HepG2 (cell line): Measurements from ENCODE around the gene KSR1. TPM values are rescaled to one million over a fixed set of nuclear protein-coding genes. Genes with fewer than 3 reads are reported as not detected.

ENCODE experiments used
- ATF7-NPFF ChIP-seq: sonication (generic); formaldehyde crosslinking; IDR thresholded peaks from 2 replicates; pipeline ENCODE4 v1.8.1; 2023; ENCODE audit warnings: mild to moderate bottlenecking, low read depth, missing genetic modification reagents, moderate library complexity
- ATM ChIP-seq: fragments of 450-650 bp; IDR thresholded peaks from 2 replicates; pipeline ENCODE4 v1.7.1; 2017; ENCODE audit warnings: mild to moderate bottlenecking, borderline replicate concordance
- CBX1 ChIP-seq: IDR thresholded peaks from one replicate; pipeline ENCODE4 v1.6.1; 2016; ENCODE audit warnings: antibody characterized with exemption, low read depth
- CHD4 ChIP-seq: fragments of 200-600 bp; sonication (generic); IDR thresholded peaks from 2 replicates; pipeline ENCODE4 v1.7.0; 2017; ENCODE audit warnings: mild to moderate bottlenecking, low read length, borderline replicate concordance
- FOSL2 ChIP-seq: sonication (generic); formaldehyde crosslinking; IDR thresholded peaks from 2 replicates; pipeline ENCODE4 v1.4.0; 2020; ENCODE audit warnings: missing genetic modification reagents
- KDM1A ChIP-seq: IDR thresholded peaks from 2 replicates; pipeline ENCODE4 v1.6.1; 2016; ENCODE audit warnings: missing compliant biosample characterization
- NFIB ChIP-seq: sonication (generic); formaldehyde crosslinking; IDR thresholded peaks from 2 replicates; pipeline ENCODE4 v1.9.0; 2021; ENCODE audit warnings: missing genetic modification reagents, mild to moderate bottlenecking, borderline replicate concordance
- NKX3-1 ChIP-seq: sonication (generic); formaldehyde crosslinking; IDR thresholded peaks from 2 replicates; pipeline ENCODE4 v1.5.0; 2020; ENCODE audit warnings: missing genetic modification reagents
- NR2F1 ChIP-seq, 2 experiments: fragments of 450-650 bp in 1 of 2; formaldehyde crosslinking in 1 of 2; IDR thresholded peaks; 2 replicates each; pipeline versions ENCODE4 v1.5.0 to v1.6.1; 2016 to 2020; ENCODE audit warnings: mild to moderate bottlenecking in 1 of 2, missing compliant biosample characterization in 1 of 2, missing genetic modification reagents in 1 of 2, moderate library complexity in 1 of 2
- WIZ ChIP-seq: sonication (generic); formaldehyde crosslinking; IDR thresholded peaks from 2 replicates; pipeline ENCODE4 v1.5.1; 2020; ENCODE audit warnings: mild to moderate bottlenecking, missing genetic modification reagents
- ZNF318 ChIP-seq: sonication (generic); formaldehyde crosslinking; IDR thresholded peaks from 2 replicates; pipeline ENCODE4 v1.4.0; 2020; ENCODE audit warnings: mild to moderate bottlenecking, missing genetic modification reagents
- ZNF773 ChIP-seq: sonication (generic); formaldehyde crosslinking; IDR thresholded peaks from 2 replicates; pipeline ENCODE4 v1.4.0; 2020; ENCODE audit warnings: missing genetic modification reagents, borderline replicate concordance
- polyA plus RNA-seq, 8 experiments: library from polyadenylated mRNA; depleted of rRNA in 3 of 8; stranded (reverse) in 7 of 8; unstranded in 1 of 8; fragments of >200 nt; fragmentation: Illumina TruSeq in 4 of 8; extraction: Trizol in 4 of 8; gene quantifications; 2 replicates each; pipeline versions ENCODE4 v1.2.1 to v1.2.3, GENCODE V29; 2011 to 2016; ENCODE audit warnings: low read depth in 4 of 8, missing spikeins in 1 of 8, mixed read lengths in 1 of 8; ENCODE audit not compliant: insufficient read depth in 1 of 8
- total RNA-seq, 5 experiments: library from RNA; depleted of rRNA; stranded (reverse); fragments of >200 nt; fragmentation: Illumina TruSeq; extraction: Trizol; gene quantifications; 2 replicates each; pipeline ENCODE4 v1.2.3, GENCODE V29; 2016; ENCODE audit warnings: low read depth in 1 of 5
- TF ChIP-seq, protein P1 (sequence below): sonication (generic); formaldehyde crosslinking; IDR thresholded peaks from 2 replicates; pipeline ENCODE4 v1.4.0; 2020; ENCODE audit warnings: missing genetic modification reagents, mild to moderate bottlenecking, borderline replicate concordance
- TF ChIP-seq, protein P2 (sequence below): sonication (generic); formaldehyde crosslinking; IDR thresholded peaks from 2 replicates; pipeline ENCODE4 v1.5.0; 2020; ENCODE audit warnings: missing genetic modification reagents
- TF ChIP-seq, protein P3 (sequence below): IDR thresholded peaks from 2 replicates; pipeline ENCODE4 v1.6.1; 2012; ENCODE audit warnings: inconsistent platforms
- TF ChIP-seq, protein P4 (sequence below): sonication (generic); formaldehyde crosslinking; IDR thresholded peaks from 2 replicates; pipeline ENCODE4 v1.5.0; 2020; ENCODE audit warnings: missing genetic modification reagents

The KSR1 gene
- total and polyA plus RNA-seq, 2 of the 13 experiments (the other 11 are each of a cell fraction or from before 2014, with no cell fraction given) = 10.1 to 16.6 TPM

- TF ChIP-seq ZNF318 (CRISPR knock-in tag) (no peak), NKX3-1 (CRISPR knock-in tag) (no peak), CBX1 (no peak), CHD4 (no peak), ATM (no peak), NR2F1 (CRISPR knock-in tag; IDR thresholded peaks at IDR 0.05) (no peak), ZNF773 (CRISPR knock-in tag) (no peak), KDM1A (CRISPR knock-in tag) (no peak), FOSL2 (CRISPR knock-in tag) (no peak; the same call in 1 of the 2 replicates), NFIB (CRISPR knock-in tag) (no peak), ATF7-NPFF (CRISPR knock-in tag) (no peak), WIZ (CRISPR knock-in tag) (no peak)
- TF ChIP-seq, protein P1, sequence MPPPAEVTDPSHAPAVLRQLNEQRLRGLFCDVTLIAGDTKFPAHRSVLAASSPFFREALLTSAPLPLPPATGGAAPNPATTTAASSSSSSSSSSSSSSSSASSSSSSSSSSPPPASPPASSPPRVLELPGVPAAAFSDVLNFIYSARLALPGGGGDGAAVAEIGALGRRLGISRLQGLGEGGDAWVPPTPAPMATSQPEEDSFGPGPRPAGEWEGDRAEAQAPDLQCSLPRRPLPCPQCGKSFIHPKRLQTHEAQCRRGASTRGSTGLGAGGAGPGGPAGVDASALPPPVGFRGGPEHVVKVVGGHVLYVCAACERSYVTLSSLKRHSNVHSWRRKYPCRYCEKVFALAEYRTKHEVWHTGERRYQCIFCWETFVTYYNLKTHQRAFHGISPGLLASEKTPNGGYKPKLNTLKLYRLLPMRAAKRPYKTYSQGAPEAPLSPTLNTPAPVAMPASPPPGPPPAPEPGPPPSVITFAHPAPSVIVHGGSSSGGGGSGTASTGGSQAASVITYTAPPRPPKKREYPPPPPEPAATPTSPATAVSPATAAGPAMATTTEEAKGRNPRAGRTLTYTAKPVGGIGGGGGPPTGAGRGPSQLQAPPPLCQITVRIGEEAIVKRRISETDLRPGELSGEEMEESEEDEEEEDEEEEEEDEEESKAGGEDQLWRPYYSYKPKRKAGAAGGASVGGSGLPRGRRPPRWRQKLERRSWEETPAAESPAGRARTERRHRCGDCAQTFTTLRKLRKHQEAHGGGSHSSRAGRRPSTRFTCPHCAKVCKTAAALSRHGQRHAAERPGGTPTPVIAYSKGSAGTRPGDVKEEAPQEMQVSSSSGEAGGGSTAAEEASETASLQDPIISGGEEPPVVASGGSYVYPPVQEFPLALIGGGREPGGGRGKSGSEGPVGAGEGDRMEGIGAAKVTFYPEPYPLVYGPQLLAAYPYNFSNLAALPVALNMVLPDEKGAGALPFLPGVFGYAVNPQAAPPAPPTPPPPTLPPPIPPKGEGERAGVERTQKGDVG (CRISPR knock-in tag) = no peak
- TF ChIP-seq, protein P2, sequence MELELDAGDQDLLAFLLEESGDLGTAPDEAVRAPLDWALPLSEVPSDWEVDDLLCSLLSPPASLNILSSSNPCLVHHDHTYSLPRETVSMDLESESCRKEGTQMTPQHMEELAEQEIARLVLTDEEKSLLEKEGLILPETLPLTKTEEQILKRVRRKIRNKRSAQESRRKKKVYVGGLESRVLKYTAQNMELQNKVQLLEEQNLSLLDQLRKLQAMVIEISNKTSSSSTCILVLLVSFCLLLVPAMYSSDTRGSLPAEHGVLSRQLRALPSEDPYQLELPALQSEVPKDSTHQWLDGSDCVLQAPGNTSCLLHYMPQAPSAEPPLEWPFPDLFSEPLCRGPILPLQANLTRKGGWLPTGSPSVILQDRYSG (CRISPR knock-in tag) = no peak
- TF ChIP-seq, protein P3, sequence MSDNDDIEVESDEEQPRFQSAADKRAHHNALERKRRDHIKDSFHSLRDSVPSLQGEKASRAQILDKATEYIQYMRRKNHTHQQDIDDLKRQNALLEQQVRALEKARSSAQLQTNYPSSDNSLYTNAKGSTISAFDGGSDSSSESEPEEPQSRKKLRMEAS = peak; percentile 55
- TF ChIP-seq, protein P4, sequence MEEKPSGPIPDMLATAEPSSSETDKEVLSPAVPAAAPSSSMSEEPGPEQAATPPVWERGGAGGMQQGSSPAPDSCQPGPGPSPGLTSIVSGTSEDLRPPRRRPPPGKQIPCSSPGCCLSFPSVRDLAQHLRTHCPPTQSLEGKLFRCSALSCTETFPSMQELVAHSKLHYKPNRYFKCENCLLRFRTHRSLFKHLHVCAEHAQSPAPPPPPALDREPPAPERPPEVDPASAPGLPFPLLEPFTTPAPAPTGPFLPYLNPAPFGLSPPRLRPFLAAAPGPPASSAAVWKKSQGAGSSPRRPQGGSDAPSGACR (CRISPR knock-in tag) = no peak
These were observed 1.7 kb downstream of the KSR1 start (continued) for GRCh38 chr17:27457731-27458523.
